Frontal cortex (tissue), 4 donors: Measurements from ENCODE around the gene TMCC1. TPM values are rescaled to one million over a fixed set of nuclear protein-coding genes. Genes with fewer than 3 reads are reported as not detected.
A peak's percentile ranks its signal among the peaks of the same experiment; 100 is the strongest.
"Not testable (repeated sequence)": the region's sequence is repeated elsewhere in the genome, so short reads cannot be mapped to it uniquely, and the experiment has no call there.

Experiments used
- DNase-seq, 2 donors: peaks; one replicate each; pipeline ENCODE4 v3.0.0; 2012; ENCODE audit warnings: low spot score in 2 of 2
- FAIRE-seq: peaks from 2 replicates; lab custom pipeline; 2012; peaks lifted over from hg19 to GRCh38; lab: Jason Lieb, UNC
- total RNA-seq: library from RNA; depleted of rRNA; stranded (reverse); fragments of >200 nt; gene quantifications from one replicate; pipeline ENCODE4 v1.2.3, GENCODE V29; 2014
- donor health status: control.
- donor health status: control.
- donor health status: control.

The TMCC1 gene
- total RNA-seq, 1 donor from 2014 or later: 68.5 TPM

- FAIRE-seq: no peak
- peak in 1 of 2 donors; percentile 9 for DNase-seq
Observed at GRCh38 chr3:129793942-129794310, 99.6 kb downstream of the TMCC1 start.

- no peak for FAIRE-seq
Observed at GRCh38 chr3:129793319-129793718, 100.2 kb downstream of the TMCC1 start.

GRCh38 chr3:129783470-129783869, 110.0 kb downstream of the TMCC1 start:
- FAIRE-seq (no peak), DNase-seq (no peak)

More at GRCh38 chr3:129793319-129793718, 100.2 kb downstream of the TMCC1 start:
- no peak for DNase-seq

- FAIRE-seq: no peak
- no peak for DNase-seq
Observed at GRCh38 chr3:129778871-129779270, 114.6 kb downstream of the TMCC1 start.

GRCh38 chr3:129777806-129778205, 115.7 kb downstream of the TMCC1 start:
- no peak for FAIRE-seq
- no peak for DNase-seq

GRCh38 chr3:129775870-129776269, 117.6 kb downstream of the TMCC1 start:
- DNase-seq: no peak
- FAIRE-seq: no peak

GRCh38 chr3:129773691-129774663, 119.5 kb downstream of the TMCC1 start:
- DNase-seq (no peak), FAIRE-seq (no peak)

GRCh38 chr3:129770604-129771003, 122.9 kb downstream of the TMCC1 start:
- FAIRE-seq (no peak), DNase-seq (no peak)

- FAIRE-seq (no peak), DNase-seq (no peak)
Observed at GRCh38 chr3:129769616-129770015, 123.9 kb downstream of the TMCC1 start.

GRCh38 chr3:129768728-129769127, 124.8 kb downstream of the TMCC1 start:
- no peak for FAIRE-seq
- no peak for DNase-seq

GRCh38 chr3:129766135-129766534, 127.4 kb downstream of the TMCC1 start:
- no peak for FAIRE-seq
- DNase-seq: no peak

- FAIRE-seq (no peak), DNase-seq (no peak)
Observed at GRCh38 chr3:129764090-129764489, 129.4 kb downstream of the TMCC1 start.

- no peak for DNase-seq
- FAIRE-seq: no peak
Observed at GRCh38 chr3:129758785-129759320, 134.7 kb downstream of the TMCC1 start.

GRCh38 chr3:129758306-129758705, 135.2 kb downstream of the TMCC1 start:
- no peak for FAIRE-seq
- DNase-seq: no peak

- FAIRE-seq (no peak), DNase-seq (no peak)
Observed at GRCh38 chr3:129756871-129757270, 136.6 kb downstream of the TMCC1 start.

- not testable (repeated sequence) for FAIRE-seq, DNase-seq
Observed at GRCh38 chr3:129751105-129751504, 142.4 kb downstream of the TMCC1 start.

GRCh38 chr3:129749692-129750091, 143.8 kb downstream of the TMCC1 start:
- DNase-seq (no peak), FAIRE-seq (no peak)

GRCh38 chr3:129747992-129748391, 145.5 kb downstream of the TMCC1 start:
- FAIRE-seq (no peak), DNase-seq (no peak)

GRCh38 chr3:129747136-129747535, 146.4 kb downstream of the TMCC1 start:
- FAIRE-seq: no peak

GRCh38 chr3:129746629-129747028, 146.9 kb downstream of the TMCC1 start:
- FAIRE-seq (no peak), DNase-seq (no peak)

More at GRCh38 chr3:129747136-129747535, 146.4 kb downstream of the TMCC1 start:
- DNase-seq: no peak

- DNase-seq (no peak), FAIRE-seq (no peak)
Observed at GRCh38 chr3:129745253-129745652, 148.3 kb downstream of the TMCC1 start.
